ENCODE measurements around the gene GMDS.

GMDS gene

DNA sequence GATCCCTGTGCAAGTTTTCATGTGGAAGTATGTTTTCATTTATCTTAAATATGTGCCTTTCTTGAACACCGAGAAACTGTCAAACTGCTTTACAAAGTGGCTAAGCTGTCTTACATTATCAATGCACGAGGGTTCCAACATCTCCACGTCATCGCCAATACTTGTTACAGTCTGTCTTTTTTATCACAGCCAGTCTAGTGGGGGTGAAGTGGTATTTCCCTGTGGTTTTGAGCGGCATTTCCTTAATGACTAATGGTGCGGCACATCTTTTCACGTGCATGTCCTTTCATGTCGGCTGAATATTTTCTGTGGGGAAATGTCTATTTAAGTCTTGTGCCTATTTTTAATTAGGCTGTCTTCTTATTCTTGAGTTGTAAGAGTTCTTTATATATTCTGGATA, 355.3 kb downstream of the GMDS start:
- DNase-seq, result no peak

DNA sequence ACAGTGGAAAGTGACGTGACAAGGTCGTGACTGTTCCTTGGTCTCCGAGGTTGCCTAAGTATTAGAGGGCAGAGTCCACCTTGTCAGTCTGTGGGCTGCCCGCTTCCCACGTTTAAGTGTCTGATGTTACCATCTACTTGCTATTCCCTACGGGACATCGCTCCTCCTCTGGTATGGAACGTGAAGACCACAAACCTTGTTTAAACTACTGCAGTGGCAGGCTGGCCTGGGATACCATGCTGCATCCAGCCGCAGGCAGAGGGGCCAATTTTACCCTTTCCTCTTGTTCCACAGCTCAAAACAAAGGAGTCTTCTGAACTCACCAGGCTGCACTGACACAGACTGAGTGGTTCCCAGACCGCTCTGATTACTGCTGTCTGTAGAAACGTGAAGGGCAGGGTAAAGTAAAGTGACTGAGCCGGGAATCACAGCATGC, 359.8 kb downstream of the GMDS start:
- no peak for DNase-seq

DNA sequence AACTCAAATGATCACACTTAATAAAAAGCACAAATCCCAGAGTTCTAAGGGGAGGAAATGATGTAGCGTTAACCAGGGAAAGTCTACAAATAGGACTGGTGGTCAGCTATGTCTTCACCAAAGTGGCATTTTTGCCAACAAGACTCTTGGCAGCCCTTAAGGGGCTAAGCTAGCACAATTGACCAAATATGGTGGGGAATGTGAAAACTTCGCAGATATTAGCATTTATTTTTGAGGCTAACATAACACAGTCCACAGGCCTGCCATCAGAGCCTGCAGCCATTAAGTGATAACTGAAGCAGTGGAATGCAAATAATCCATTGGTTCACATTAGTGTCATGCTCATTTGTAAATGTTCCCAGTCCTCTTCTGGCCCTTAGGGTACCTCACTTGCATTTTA, 361.1 kb downstream of the GMDS start:
- DNase-seq, result no peak

- DNase-seq, result no peak
Measured at GRCh38 chr6:1878330-1878729, 367.1 kb downstream of the GMDS start.

- DNase-seq, result no peak
Measured at GRCh38 chr6:1873781-1874180, 371.6 kb downstream of the GMDS start.

DNA sequence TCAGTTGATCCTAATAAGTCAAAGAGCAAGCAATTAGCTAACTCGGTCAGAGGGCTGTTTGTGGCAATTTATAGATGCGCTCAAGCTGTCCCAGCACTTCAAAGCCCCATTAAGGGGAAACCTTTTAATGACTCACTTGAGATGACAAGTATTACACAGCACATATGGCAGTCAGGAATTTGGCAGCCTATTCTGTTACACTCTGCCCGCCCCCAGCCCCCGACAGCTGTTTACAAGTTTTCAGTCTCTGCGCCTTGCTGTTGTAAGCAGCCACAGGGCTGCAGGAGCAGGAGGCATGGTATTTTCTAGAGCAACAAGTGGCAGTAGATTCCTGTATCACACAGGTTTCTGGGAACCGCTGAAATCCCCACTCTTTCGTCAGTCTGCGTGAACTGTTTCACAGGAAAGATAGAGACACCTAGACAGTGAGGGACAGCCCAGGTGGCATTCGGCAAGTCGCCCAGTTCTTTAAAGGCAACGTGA, 372.7 kb downstream of the GMDS start:
- no peak for DNase-seq

GRCh38 chr6:1871724-1872315, 373.6 kb downstream of the GMDS start:
- DNase-seq, result no peak

- no peak for DNase-seq
Measured at GRCh38 chr6:1870932-1871331, 374.5 kb downstream of the GMDS start.

GRCh38 chr6:1870251-1870650, 375.2 kb downstream of the GMDS start:
- no peak for DNase-seq

- no peak for DNase-seq
Measured at GRCh38 chr6:1869769-1870168, 375.6 kb downstream of the GMDS start.

- no peak for DNase-seq
Measured at GRCh38 chr6:1869308-1869707, 376.1 kb downstream of the GMDS start.

- no peak for DNase-seq
Measured at GRCh38 chr6:1868561-1869261, 376.7 kb downstream of the GMDS start.

- no peak for DNase-seq
Measured at GRCh38 chr6:1867197-1867596, 378.2 kb downstream of the GMDS start.

- no peak for DNase-seq
Measured at GRCh38 chr6:1865585-1865984, 379.8 kb downstream of the GMDS start.

DNA sequence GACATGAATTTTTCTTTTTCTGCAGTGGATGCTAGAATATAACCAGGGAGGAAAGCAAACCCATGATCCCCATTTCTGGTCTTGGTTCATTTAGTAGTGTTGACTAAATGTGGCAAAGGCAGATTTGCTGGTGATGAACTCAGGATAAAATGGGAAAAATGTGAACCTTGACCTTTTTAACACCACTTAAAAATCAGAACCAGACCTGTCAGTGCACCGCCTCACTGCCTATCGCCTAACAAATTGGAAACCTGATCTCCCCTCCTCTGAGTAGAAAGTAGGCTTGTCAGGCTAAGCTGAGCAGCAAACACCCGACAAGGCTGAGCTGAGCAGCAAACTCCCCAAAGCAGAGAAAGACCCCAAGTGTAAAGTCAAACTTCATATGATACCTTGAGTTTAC, 380.9 kb downstream of the GMDS start:
- DNase-seq, result no peak

DNA sequence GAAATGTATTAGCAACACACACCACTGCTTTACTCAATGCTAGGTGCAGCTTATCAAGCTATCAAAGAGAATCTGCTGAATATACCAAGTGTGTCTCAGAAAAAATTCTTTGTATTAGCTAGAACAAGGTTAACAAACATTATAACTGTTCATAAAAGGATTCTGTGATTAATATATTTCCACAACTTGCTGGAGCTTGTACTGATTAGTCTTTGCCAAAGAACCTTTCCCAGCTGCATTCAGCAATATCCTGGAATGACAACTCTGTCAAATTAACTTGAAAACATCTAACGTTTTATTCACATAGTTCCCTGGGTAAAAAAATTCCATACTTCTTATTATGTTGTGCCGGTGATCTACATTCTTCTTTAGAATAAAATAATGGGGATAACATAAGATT, 383.0 kb downstream of the GMDS start:
- no peak for DNase-seq

DNA sequence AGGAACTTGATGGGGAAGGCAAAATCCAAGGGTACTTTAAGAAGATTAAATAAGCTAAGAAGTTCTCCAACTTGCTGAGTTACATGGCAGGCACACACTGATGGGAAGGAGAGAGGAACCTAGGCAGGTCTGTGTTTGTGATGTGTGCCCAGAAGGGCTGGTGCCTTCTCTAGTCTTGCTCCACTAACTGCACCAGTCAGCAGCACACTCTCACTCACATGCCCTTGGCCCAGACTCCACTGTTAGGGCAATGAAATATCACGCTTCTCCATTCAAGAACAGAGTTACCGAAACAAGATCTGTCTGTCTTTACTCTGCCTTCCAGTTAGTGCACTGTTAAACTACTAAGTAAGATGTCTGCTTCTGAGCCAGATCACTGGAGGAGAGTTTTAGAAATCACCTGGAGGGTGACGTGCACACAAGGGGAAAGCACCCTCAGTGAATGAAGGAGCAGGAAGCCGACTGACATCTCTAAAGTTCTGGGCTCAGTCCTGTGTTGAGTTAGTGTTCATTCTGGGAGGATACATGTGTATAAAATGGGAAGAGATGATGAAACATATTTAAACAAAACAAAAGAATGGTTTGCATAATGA, 384.6 kb downstream of the GMDS start:
- no peak for DNase-seq

DNA sequence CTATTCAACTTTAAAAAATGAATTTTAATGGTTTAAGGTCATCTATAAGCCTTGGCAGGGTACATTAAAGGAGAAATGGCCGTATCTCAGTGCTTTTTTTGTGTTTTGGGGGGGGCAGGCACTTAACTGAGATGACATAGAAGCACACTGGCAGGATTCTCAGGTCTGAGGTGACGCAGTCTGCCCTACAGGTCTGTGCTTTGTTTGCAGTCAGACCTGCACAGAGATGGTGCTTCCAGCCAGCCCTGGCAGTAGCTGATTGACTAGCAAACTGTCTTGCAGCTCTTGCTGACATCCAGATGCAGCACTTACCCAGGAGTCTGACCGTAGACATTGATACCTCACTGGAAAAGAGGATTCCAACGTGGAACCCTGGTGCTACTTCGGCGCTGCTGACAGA, 386.5 kb downstream of the GMDS start:
- no peak for DNase-seq

DNA sequence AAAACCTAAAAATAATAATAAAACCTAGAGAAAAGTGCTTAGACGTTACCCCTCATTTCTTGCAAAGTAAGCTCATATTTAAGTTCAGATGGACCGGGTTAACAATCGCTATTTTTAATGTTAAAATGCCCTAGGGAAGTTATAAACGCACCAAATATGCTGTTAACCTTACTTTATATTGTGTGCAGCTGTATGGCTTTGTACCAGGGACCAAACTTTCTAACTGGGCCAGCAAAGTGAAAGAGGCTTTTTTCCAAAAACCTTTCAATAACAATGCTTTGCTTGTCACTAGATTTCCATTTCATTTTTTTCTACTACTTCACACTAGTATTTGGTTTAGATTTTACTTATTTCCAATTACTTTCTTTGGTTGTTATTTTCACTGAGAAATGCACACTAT, 387.2 kb downstream of the GMDS start:
- DNase-seq, result no peak

DNA sequence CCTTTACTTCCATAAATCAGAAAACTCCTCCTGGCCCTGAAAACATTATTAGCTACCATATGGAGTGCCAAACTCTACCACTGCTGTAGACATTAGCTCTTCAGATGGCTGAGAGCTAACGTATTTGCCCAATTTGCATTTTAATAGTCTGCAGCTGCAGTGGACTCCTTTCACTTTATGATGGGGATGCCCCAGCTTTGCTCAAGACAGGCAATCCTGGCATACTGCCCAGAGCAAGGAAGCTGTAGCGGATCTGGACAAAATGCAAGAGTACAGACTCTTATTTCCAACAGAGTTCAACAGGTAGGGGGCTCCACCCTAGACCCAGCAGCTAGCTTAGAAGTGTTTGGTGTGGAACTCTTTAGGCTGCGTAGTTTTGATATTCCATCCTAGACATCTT, 389.0 kb downstream of the GMDS start:
- DNase-seq, result no peak

GRCh38 chr6:1855890-1856289, 389.5 kb downstream of the GMDS start:
- DNase-seq, result no peak

DNA sequence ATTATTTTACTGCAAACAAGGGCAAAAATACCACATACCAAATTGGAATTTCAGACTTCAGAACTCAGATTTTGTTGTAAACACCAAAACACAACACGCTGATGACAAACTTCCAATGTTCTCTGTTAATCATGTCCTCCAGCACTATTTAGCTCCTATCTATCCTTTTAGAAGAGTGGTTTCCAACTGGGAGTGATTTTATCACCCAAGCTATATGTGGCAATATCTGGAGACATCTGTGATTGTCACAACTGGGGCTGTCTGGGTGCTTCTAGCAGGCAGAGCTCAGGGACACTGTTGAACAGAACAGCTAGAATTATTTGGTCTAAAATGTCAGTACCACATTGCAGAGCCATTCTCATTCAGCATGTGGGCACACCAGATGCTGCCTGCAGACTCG, 391.1 kb downstream of the GMDS start:
- no peak for DNase-seq

- DNase-seq, result no peak
Measured at GRCh38 chr6:1853761-1854160, 391.6 kb downstream of the GMDS start.

DNA sequence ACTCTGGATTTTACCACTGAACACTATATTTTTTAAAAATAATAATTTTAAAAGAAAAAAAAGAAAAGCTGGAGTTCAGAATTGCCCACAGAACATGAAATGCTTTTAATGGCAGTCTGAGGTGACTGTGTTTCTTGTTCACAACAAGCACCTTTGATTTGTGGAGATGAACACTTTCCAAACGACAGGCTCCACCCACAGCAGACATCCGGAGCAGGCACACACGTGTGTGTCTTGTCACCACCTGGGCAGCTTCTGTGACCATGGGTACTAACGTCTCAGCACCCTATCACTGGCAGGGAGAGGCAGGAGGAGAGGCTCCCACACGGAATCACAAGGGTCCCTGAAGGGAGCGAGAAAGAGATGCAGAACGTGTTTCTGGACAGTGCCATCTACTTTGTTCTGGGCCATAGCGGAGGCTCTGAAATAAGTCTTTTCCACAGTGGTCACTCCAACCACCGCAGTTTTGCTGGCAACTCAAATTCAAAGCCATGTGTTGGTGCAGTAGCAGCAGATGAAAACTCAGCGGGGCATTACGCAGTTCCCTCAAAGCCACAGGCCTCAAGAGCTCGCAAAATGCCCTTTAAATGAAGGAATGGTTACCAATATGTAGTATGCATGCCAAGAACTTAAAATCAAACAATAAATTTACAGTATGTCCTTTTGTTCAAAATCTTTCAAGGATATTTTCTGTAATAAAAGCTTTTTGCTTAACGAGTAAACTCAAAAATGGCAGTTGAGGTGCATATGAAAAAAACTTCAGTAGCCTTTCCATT, 393.5 kb downstream of the GMDS start:
- DNase-seq, result no peak
